NCI-H774 (cell line): Measurements from ENCODE around the gene UBE2R2.
"Not testable (repeated sequence)": the region's sequence is repeated elsewhere in the genome, so short reads cannot be mapped to it uniquely, and the experiment has no call there.

ENCODE experiments used
- DNase-seq: peaks from one replicate; lab custom pipeline; 2025; lab: John Stamatoyannopoulos, UW

Gene UBE2R2

GRCh38 chr9:33816327-33817252 is at the start of gene UBE2R2:
Gene UBE2R2 (plus strand): TSS chr9:33817160. CDS start chr9:33817758, 598 bp downstream.
- peak; percentile 86 for DNase-seq

- DNase-seq, result not testable (repeated sequence)
Observed at GRCh38 chr9:33770156-33770880, 46.6 kb upstream of the UBE2R2 start.

GRCh38 chr9:33773135-33773534 is 43.8 kb upstream of the UBE2R2 start:
- not testable (repeated sequence) for DNase-seq

GRCh38 chr9:33774074-33774659 is 42.8 kb upstream of the UBE2R2 start:
- not testable (repeated sequence) for DNase-seq

GRCh38 chr9:33776578-33776977 is 40.4 kb upstream of the UBE2R2 start:
- no peak for DNase-seq

GRCh38 chr9:33778700-33779351 is 38.1 kb upstream of the UBE2R2 start:
- DNase-seq, result peak; percentile 63

- no peak for DNase-seq
Observed at GRCh38 chr9:33780276-33780675, 36.7 kb upstream of the UBE2R2 start.

GRCh38 chr9:33781736-33782135 is 35.2 kb upstream of the UBE2R2 start:
- no peak for DNase-seq

- DNase-seq, result no peak
Observed at GRCh38 chr9:33782395-33783152, 34.4 kb upstream of the UBE2R2 start.

- DNase-seq, result no peak
Observed at GRCh38 chr9:33785914-33786313, 31.0 kb upstream of the UBE2R2 start.

- DNase-seq, result no peak
Observed at GRCh38 chr9:33786681-33787080, 30.3 kb upstream of the UBE2R2 start.

GRCh38 chr9:33787839-33788238 is 29.1 kb upstream of the UBE2R2 start:
- DNase-seq, result no peak

GRCh38 chr9:33789429-33789828 is 27.5 kb upstream of the UBE2R2 start:
- not testable (repeated sequence) for DNase-seq

- DNase-seq, result no peak
Observed at GRCh38 chr9:33791117-33791516, 25.8 kb upstream of the UBE2R2 start.

- DNase-seq, result not testable (repeated sequence)
Observed at GRCh38 chr9:33793496-33793895, 23.5 kb upstream of the UBE2R2 start.

- DNase-seq, result no peak
Observed at GRCh38 chr9:33794560-33794959, 22.4 kb upstream of the UBE2R2 start.

- DNase-seq, result no peak
Observed at GRCh38 chr9:33795281-33795680, 21.7 kb upstream of the UBE2R2 start, which contains the start of gene PRSS3. Gene PRSS3 (plus strand): TSS chr9:33795561. CDS start chr9:33795574, 13 bp downstream.

- DNase-seq, result no peak
Observed at GRCh38 chr9:33795819-33796218, 21.1 kb upstream of the UBE2R2 start.

GRCh38 chr9:33796679-33797078 is 20.3 kb upstream of the UBE2R2 start:
- DNase-seq, result not testable (repeated sequence)

GRCh38 chr9:33797837-33798236 is 19.1 kb upstream of the UBE2R2 start:
- no peak for DNase-seq

- no peak for DNase-seq
Observed at GRCh38 chr9:33798545-33798944, 18.4 kb upstream of the UBE2R2 start.
